ENCODE results near the gene RBMS2.

DNA sequence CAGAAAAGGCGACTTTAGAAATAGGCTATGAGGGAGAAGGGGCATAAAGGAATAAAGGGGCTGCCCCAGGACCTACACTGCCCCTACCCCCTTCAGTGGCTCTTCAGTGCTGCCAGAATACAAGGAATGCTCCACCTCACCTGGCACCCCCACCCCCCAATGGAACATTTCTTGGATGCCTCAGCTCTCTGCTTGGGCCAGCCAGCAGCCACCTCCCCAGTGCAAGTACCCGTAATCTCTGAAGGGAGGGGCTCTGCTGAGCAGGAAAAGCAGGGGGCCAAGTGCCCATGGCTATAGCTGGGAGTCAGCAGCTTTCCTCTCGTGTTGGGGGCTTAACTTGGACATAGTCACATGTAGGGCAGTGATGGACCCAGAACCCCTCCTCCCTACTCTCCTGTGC lies 75.2 kb downstream of the RBMS2 start:
- TF ChIP-seq, protein P1, sequence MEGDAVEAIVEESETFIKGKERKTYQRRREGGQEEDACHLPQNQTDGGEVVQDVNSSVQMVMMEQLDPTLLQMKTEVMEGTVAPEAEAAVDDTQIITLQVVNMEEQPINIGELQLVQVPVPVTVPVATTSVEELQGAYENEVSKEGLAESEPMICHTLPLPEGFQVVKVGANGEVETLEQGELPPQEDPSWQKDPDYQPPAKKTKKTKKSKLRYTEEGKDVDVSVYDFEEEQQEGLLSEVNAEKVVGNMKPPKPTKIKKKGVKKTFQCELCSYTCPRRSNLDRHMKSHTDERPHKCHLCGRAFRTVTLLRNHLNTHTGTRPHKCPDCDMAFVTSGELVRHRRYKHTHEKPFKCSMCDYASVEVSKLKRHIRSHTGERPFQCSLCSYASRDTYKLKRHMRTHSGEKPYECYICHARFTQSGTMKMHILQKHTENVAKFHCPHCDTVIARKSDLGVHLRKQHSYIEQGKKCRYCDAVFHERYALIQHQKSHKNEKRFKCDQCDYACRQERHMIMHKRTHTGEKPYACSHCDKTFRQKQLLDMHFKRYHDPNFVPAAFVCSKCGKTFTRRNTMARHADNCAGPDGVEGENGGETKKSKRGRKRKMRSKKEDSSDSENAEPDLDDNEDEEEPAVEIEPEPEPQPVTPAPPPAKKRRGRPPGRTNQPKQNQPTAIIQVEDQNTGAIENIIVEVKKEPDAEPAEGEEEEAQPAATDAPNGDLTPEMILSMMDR (IDR thresholded peaks at IDR 0.05): no peak
- no peak for TF ChIP-seq POLR2AphosphoS5 (IDR thresholded peaks at IDR 0.05; ENCODE audit: insufficient read depth in 1 of 2, low read depth in 1 of 2)
- no peak for TF ChIP-seq POLR2A (IDR thresholded peaks at IDR 0.05)

Data from vagina (tissue), 2 donors.